Mucosa of rectum (tissue), 2 donors: ENCODE results near the gene SLC2A6.

ENCODE experiments used
- H3K27ac ChIP-seq, 2 donors: one replicate each; pipeline ENCODE4 v1.7.0; 2013; ENCODE audit warnings: inconsistent platforms in 2 of 2, low read depth in 2 of 2, low read length in 2 of 2
- H3K27me3 ChIP-seq, 2 donors: one replicate each; pipeline ENCODE4 v1.7.0; 2013; ENCODE audit warnings: low read length in 2 of 2; ENCODE audit not compliant: control insufficient read depth in 2 of 2, insufficient read depth in 2 of 2
- H3K36me3 ChIP-seq, 2 donors: one replicate each; pipeline ENCODE4 v1.7.0; 2013; ENCODE audit warnings: low read length in 2 of 2; ENCODE audit not compliant: control insufficient read depth in 2 of 2, insufficient read depth in 2 of 2
- H3K4me1 ChIP-seq, 2 donors: one replicate each; pipeline ENCODE4 v1.7.0; 2013; ENCODE audit warnings: low read length in 2 of 2, mild to moderate bottlenecking in 1 of 2; ENCODE audit not compliant: control insufficient read depth in 2 of 2, insufficient read depth in 2 of 2
- H3K4me3 ChIP-seq, 2 donors: one replicate each; pipeline ENCODE4 v1.7.0; 2013; ENCODE audit warnings: low read length in 2 of 2
- H3K9ac ChIP-seq, 2 donors: one replicate each; pipeline ENCODE4 v1.7.0; 2013; ENCODE audit warnings: low read length in 2 of 2, low read depth in 1 of 2, mild to moderate bottlenecking in 1 of 2
- H3K9me3 ChIP-seq, 2 donors: one replicate each; pipeline ENCODE4 v1.7.0; 2013; ENCODE audit warnings: low read length in 2 of 2; ENCODE audit not compliant: control insufficient read depth in 2 of 2
- donor health status: healthy.
- donor health status: Normal muscosa, but diverticular disease.

The SLC2A6 gene

GRCh38 chr9:133515240-133515610 is 36.3 kb upstream of the SLC2A6 start:
- H3K36me3 ChIP-seq, result no peaks in the 10 kb centered on the region
- no peaks in the 10 kb centered on the region for H3K4me1 ChIP-seq
- H3K9ac ChIP-seq, result no peak overlapping the region
- H3K27ac ChIP-seq, result no peak overlapping the region
- H3K4me3 ChIP-seq, result no peak overlapping the region
- H3K27me3 ChIP-seq, result no peaks in the 10 kb centered on the region
- H3K9me3 ChIP-seq, result peaks cover 0 to 3% of the 10 kb centered on the region in 2 donors

GRCh38 chr9:133514460-133515239 is 35.8 kb upstream of the SLC2A6 start:
- no peak overlapping the region for H3K9ac ChIP-seq
- H3K9me3 ChIP-seq, result peaks cover 0 to 3% of the 10 kb centered on the region in 2 donors
- H3K4me3 ChIP-seq, result no peak overlapping the region
- H3K4me1 ChIP-seq, result peaks cover 3 to 5% of the 10 kb centered on the region in 2 donors
- H3K36me3 ChIP-seq, result no peaks in the 10 kb centered on the region
- H3K27me3 ChIP-seq, result no peaks in the 10 kb centered on the region
- no peak overlapping the region for H3K27ac ChIP-seq

- no peak overlapping the region for H3K4me3 ChIP-seq
- no peaks in the 10 kb centered on the region for H3K36me3 ChIP-seq
- H3K9ac ChIP-seq, result no peak overlapping the region
- no peak overlapping the region for H3K27ac ChIP-seq
- no peaks in the 10 kb centered on the region for H3K27me3 ChIP-seq
- H3K4me1 ChIP-seq, result peaks cover 11% of the 10 kb centered on the region in 2 donors
- peaks cover 0 to 3% of the 10 kb centered on the region in 2 donors for H3K9me3 ChIP-seq
Measured at GRCh38 chr9:133513214-133514100, 34.6 kb upstream of the SLC2A6 start.

- H3K4me3 ChIP-seq, result no peak overlapping the region
- H3K36me3 ChIP-seq, result no peaks in the 10 kb centered on the region
- peaks cover 3 to 4% of the 10 kb centered on the region in 2 donors for H3K27me3 ChIP-seq
- H3K4me1 ChIP-seq, result peaks cover 11% of the 10 kb centered on the region in 2 donors
- no peak overlapping the region for H3K9ac ChIP-seq
- no peak overlapping the region for H3K27ac ChIP-seq
- H3K9me3 ChIP-seq, result peaks cover 0 to 3% of the 10 kb centered on the region in 2 donors
Measured at GRCh38 chr9:133512253-133513213, 33.6 kb upstream of the SLC2A6 start.

GRCh38 chr9:133511607-133512006 is 32.7 kb upstream of the SLC2A6 start:
- peaks cover 11 to 14% of the 10 kb centered on the region in 2 donors for H3K4me1 ChIP-seq
- no peaks in the 10 kb centered on the region for H3K36me3 ChIP-seq
- no peak overlapping the region for H3K27ac ChIP-seq
- H3K9me3 ChIP-seq, result peaks cover 0 to 3% of the 10 kb centered on the region in 2 donors
- H3K27me3 ChIP-seq, result peaks cover 3 to 4% of the 10 kb centered on the region in 2 donors
- H3K9ac ChIP-seq, result no peak overlapping the region
- no peak overlapping the region for H3K4me3 ChIP-seq

- no peaks in the 10 kb centered on the region for H3K36me3 ChIP-seq
- no peak overlapping the region for H3K27ac ChIP-seq
- peaks cover 11 to 14% of the 10 kb centered on the region in 2 donors for H3K4me1 ChIP-seq
- peaks cover 3 to 4% of the 10 kb centered on the region in 2 donors for H3K27me3 ChIP-seq
- H3K9ac ChIP-seq, result no peak overlapping the region
- peaks cover 0 to 3% of the 10 kb centered on the region in 2 donors for H3K9me3 ChIP-seq
- H3K4me3 ChIP-seq, result no peak overlapping the region
Measured at GRCh38 chr9:133510926-133511505, 32.1 kb upstream of the SLC2A6 start.

- peak overlapping the region; percentile 37 to 39 for H3K4me3 ChIP-seq
- H3K9me3 ChIP-seq, result peaks cover 0 to 3% of the 10 kb centered on the region in 2 donors
- H3K27me3 ChIP-seq, result peaks cover 3 to 4% of the 10 kb centered on the region in 2 donors
- peaks cover 11 to 14% of the 10 kb centered on the region in 2 donors for H3K4me1 ChIP-seq
- no peak overlapping the region for H3K27ac ChIP-seq
- no peak overlapping the region for H3K9ac ChIP-seq
- no peaks in the 10 kb centered on the region for H3K36me3 ChIP-seq
Measured at GRCh38 chr9:133509179-133510083, 30.5 kb upstream of the SLC2A6 start.

GRCh38 chr9:133508046-133508445 is 29.1 kb upstream of the SLC2A6 start:
- Histone ChIP-seq H3K4me1 (peaks cover 11 to 14% of the 10 kb centered on the region in 2 donors), H3K9ac (no peak overlapping the region), H3K36me3 (no peaks in the 10 kb centered on the region)

More at GRCh38 chr9:133508046-133508445, 29.1 kb upstream of the SLC2A6 start:
- Histone ChIP-seq H3K27ac (no peak overlapping the region), H3K9me3 (peaks cover 0 to 3% of the 10 kb centered on the region in 2 donors), H3K4me3 (no peak overlapping the region), H3K27me3 (peaks cover 3 to 4% of the 10 kb centered on the region in 2 donors)
